ENCODE results near the gene PRKN.

Gene PRKN

DNA sequence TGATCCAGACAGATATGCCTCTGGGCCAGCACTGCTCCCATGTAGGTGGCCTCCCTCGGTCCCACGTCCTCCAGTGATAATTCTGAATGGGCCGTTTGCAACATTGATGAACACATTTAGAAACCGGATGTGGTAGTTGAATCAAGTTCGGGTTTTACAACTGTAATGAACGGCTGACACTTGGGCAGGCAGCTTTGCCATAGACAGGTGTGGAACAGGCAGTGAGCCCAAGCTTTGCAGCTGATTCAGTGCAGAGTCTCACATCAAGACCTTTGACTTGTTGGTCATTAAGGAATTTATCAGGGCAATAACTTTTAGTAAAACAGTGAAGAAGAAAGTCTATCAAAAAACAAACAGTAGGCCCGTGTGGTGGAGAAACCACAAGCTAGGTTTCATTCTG lies 987.1 kb downstream of the PRKN start:
- TF ChIP-seq, protein P1, sequence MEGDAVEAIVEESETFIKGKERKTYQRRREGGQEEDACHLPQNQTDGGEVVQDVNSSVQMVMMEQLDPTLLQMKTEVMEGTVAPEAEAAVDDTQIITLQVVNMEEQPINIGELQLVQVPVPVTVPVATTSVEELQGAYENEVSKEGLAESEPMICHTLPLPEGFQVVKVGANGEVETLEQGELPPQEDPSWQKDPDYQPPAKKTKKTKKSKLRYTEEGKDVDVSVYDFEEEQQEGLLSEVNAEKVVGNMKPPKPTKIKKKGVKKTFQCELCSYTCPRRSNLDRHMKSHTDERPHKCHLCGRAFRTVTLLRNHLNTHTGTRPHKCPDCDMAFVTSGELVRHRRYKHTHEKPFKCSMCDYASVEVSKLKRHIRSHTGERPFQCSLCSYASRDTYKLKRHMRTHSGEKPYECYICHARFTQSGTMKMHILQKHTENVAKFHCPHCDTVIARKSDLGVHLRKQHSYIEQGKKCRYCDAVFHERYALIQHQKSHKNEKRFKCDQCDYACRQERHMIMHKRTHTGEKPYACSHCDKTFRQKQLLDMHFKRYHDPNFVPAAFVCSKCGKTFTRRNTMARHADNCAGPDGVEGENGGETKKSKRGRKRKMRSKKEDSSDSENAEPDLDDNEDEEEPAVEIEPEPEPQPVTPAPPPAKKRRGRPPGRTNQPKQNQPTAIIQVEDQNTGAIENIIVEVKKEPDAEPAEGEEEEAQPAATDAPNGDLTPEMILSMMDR (IDR thresholded peaks at IDR 0.05; ENCODE audit: low read depth, low read length), result no peak
- H3K4me3 ChIP-seq (ENCODE audit: low read depth, low read length), result no peak overlapping the region

DNA sequence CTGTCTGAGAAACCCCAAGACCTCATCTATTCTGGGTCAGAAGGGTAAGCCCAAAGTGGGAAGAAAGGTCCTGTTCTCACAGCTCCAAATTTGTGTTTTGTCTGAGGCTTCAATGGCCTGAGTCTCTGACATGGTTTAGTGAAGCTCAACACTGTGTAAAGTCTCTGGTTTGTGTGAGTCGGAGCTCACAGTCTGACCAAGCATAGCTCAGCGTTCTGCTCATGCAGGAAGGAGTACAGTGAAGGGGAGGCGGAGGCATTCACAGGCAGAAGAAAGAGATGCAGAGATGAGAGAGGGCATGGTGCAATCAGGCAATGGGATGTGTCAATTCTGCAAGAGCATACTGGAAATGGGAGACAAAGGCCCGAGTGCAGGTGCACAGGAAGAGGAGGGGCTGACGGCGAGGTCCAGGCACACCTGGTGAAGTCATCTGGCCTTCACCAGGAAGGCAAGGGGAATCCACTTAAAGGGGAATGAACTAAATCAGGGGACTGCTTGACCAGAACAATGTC lies 990.7 kb downstream of the PRKN start:
- no peak overlapping the region for H3K4me3 ChIP-seq (ENCODE audit: low read depth, low read length)
- TF ChIP-seq, protein P1 (IDR thresholded peaks at IDR 0.05; ENCODE audit: low read depth, low read length), result no peak

DNA sequence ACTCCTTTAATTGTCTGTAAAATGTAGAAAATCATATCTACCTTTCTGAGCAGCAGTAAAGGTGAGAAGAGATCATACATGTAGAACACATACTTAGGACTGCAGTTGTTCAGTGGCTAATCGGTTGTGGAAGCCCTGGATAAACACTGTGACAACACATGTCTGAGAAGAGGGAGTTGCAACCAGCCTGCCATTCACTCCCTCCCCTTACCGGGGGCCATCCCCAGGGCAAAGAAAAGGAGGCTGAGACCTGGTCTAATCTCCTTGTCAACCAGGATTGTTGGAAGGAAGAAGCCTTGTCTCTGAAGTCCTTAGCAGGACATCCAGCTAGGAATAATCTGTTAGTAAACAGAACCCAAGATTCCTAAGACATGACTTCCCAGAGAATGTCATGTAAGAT lies 991.2 kb downstream of the PRKN start:
- no peak overlapping the region for H3K4me3 ChIP-seq (ENCODE audit: low read depth, low read length)
- TF ChIP-seq, protein P1 (IDR thresholded peaks at IDR 0.05; ENCODE audit: low read depth, low read length), result no peak

- TF ChIP-seq, protein P1 (IDR thresholded peaks at IDR 0.05; ENCODE audit: low read depth, low read length), result no peak
- no peak overlapping the region for H3K4me3 ChIP-seq (ENCODE audit: low read depth, low read length)
Observed at GRCh38 chr6:161732594-161732993, 995.0 kb downstream of the PRKN start.

DNA sequence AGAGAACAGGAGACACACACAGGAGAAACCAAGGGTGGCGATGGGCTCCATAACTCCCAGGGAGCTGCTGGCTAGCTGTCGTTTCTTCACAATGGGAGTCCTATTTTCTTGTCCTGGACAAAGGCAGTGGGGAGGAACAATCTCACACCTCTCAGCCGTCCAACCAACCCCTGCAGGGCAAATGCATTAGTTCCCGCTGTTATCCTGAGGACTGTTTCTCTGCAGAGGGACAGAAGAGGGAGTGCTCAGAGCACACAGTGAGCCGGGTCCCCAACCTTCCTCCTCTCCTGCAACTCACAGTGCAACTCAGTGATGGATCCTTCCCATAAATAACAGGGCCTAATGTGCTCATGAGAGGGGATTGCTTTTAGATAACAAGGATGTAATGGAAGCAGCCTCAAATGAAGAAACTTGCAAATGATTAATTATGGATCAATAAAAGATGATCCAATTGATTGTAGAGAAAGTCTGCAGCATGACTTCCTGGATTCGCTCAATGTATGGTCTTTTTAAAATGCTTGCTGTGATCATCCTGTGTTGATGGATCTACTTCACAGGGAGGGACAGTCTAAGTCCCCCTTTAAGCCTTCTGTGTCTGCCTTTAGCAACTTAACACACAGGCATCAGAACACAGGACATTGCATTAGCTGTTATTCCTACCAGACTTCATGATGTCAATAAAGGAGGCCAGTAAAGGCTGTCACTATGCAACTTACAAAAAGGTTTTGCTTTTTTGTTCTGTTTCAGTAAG lies 1000.3 kb downstream of the PRKN start:
- TF ChIP-seq, protein P1 (IDR thresholded peaks at IDR 0.05; ENCODE audit: low read depth, low read length), result no peak
- H3K4me3 ChIP-seq (ENCODE audit: low read depth, low read length), result no peak overlapping the region

- TF ChIP-seq, protein P1 (IDR thresholded peaks at IDR 0.05; ENCODE audit: low read depth, low read length), result no peak
- no peak overlapping the region for H3K4me3 ChIP-seq (ENCODE audit: low read depth, low read length)
Observed at GRCh38 chr6:161722394-161722793, 1005.2 kb downstream of the PRKN start.

DNA sequence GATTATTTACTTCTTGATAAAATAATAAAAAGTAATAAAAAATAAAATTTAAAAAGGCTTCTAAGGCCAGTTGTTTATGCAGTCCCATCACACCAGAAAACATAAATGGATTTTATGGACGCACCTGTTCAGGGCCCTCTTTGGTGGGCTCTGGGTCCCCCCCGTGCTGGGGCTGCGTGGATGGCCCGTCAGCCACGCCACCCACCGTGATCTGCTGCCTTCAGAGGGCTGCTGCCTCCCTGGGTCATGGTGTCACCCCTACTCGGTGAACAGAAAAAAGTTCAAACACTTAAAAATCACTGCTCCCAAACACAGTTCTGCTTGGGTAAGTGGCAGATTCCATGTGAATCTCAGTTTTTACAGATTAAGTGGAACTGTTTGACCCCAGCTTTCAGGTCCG lies 1006.1 kb downstream of the PRKN start:
- no peak overlapping the region for H3K4me3 ChIP-seq (ENCODE audit: low read depth, low read length)
- TF ChIP-seq, protein P1 (IDR thresholded peaks at IDR 0.05; ENCODE audit: low read depth, low read length), result no peak

Data from WI38 (cell line).